HEK293T (cell line): ENCODE data around the gene MBNL2.

ENCODE experiments used
- CTCF ChIA-PET: fragments of 350-600 bp; formaldehyde crosslinking; extraction: SDS; loops from one replicate; lab custom pipeline; 2021; ENCODE audit warnings: antibody characterized with exemption, inconsistent platforms; lab: Yijun Ruan, JAX
- POLR2A ChIA-PET: fragments of 350-600 bp; formaldehyde crosslinking; extraction: SDS; loops from one replicate; lab custom pipeline; 2020; ENCODE audit warnings: antibody characterized with exemption, inconsistent platforms; lab: Yijun Ruan, JAX
- DNase-seq: peaks from one replicate; pipeline ENCODE4 v3.0.0; 2012; ENCODE audit warnings: mixed read lengths; ENCODE audit errors: extremely low spot score
- ARNT ChIP-seq: fragments of 450-650 bp; IDR thresholded peaks from 2 replicates; pipeline ENCODE4 v1.6.1; 2017; ENCODE audit warnings: mild to moderate bottlenecking
- BHLHE40 ChIP-seq: fragments of 450-650 bp; IDR thresholded peaks from 2 replicates; pipeline ENCODE4 v1.6.1; 2016; ENCODE audit warnings: mild to moderate bottlenecking, moderate library complexity, borderline replicate concordance
- CTBP1 ChIP-seq: fragments of 450-650 bp; IDR thresholded peaks from 2 replicates; pipeline ENCODE4 v1.6.1; 2016; ENCODE audit warnings: borderline replicate concordance
- ELF4 ChIP-seq: fragments of 450-650 bp; IDR thresholded peaks from 2 replicates; pipeline ENCODE4 v1.6.1; 2017; ENCODE audit warnings: antibody characterized with exemption
- FOXA1 ChIP-seq: fragments of 450-650 bp; IDR thresholded peaks from 2 replicates; pipeline ENCODE4 v1.6.1; 2016; ENCODE audit warnings: mild to moderate bottlenecking
- FOXK2 ChIP-seq: fragments of 450-650 bp; IDR thresholded peaks from 2 replicates; pipeline ENCODE4 v1.6.1; 2016; ENCODE audit warnings: mild to moderate bottlenecking
- FOXM1 ChIP-seq: fragments of 450-650 bp; IDR thresholded peaks from 2 replicates; pipeline ENCODE4 v1.6.1; 2017; ENCODE audit warnings: mild to moderate bottlenecking, borderline replicate concordance
- HDGF ChIP-seq: fragments of 450-650 bp; IDR thresholded peaks from 2 replicates; pipeline ENCODE4 v1.6.1; 2017; ENCODE audit warnings: antibody characterized with exemption, borderline replicate concordance
- L3MBTL2 ChIP-seq: fragments of 450-650 bp; conservative IDR thresholded peaks from 2 replicates; pipeline ENCODE4 v1.6.1; 2016; ENCODE audit warnings: mild to moderate bottlenecking
- LEF1 ChIP-seq: fragments of 450-650 bp; IDR thresholded peaks from 2 replicates; pipeline ENCODE4 v1.6.1; 2017; ENCODE audit warnings: mild to moderate bottlenecking, borderline replicate concordance
- NFRKB ChIP-seq: fragments of 450-650 bp; IDR thresholded peaks from 2 replicates; pipeline ENCODE4 v1.6.1; 2016; ENCODE audit warnings: mild to moderate bottlenecking, moderate library complexity
- PKNOX1 ChIP-seq: fragments of 450-650 bp; IDR thresholded peaks from 2 replicates; pipeline ENCODE4 v1.6.1; 2016
- SP1 ChIP-seq: fragments of 450-650 bp; IDR thresholded peaks from 2 replicates; pipeline ENCODE4 v1.6.1; 2017
- SUZ12 ChIP-seq: fragments of 450-650 bp; IDR thresholded peaks from 2 replicates; pipeline ENCODE4 v1.6.1; 2016; ENCODE audit warnings: mild to moderate bottlenecking
- TARDBP ChIP-seq: fragments of 450-650 bp; IDR thresholded peaks from 2 replicates; pipeline ENCODE4 v1.6.1; 2016
- ZNF384 ChIP-seq: fragments of 450-650 bp; IDR thresholded peaks from 2 replicates; pipeline ENCODE4 v1.6.1; 2016

The MBNL2 gene

GRCh38 chr13:97328222-97328790, 106.2 kb downstream of the MBNL2 start:
- ChIA-PET CTCF (no interaction called here), POLR2A (no interaction called here)
- no peak for DNase-seq
- no peak for TF ChIP-seq L3MBTL2
- no peak for TF ChIP-seq ZNF384

GRCh38 chr13:97329331-97329730, 107.2 kb downstream of the MBNL2 start:
- TF ChIP-seq LEF1 (no peak), HDGF (no peak), FOXK2 (no peak), TARDBP (no peak), FOXA1 (no peak), CTBP1 (no peak), PKNOX1 (no peak), ARNT (no peak), FOXM1 (no peak), ELF4 (no peak)
- DNase-seq: no peak
- ChIA-PET POLR2A (no interaction called here), CTCF (no interaction called here)

GRCh38 chr13:97330448-97330847, 108.3 kb downstream of the MBNL2 start:
- no peak for DNase-seq
- TF ChIP-seq ARNT (no peak), SP1 (no peak), PKNOX1 (no peak), BHLHE40 (no peak), NFRKB (no peak), LEF1 (no peak), SUZ12 (no peak), FOXK2 (no peak), CTBP1 (no peak), ELF4 (no peak), HDGF (no peak), FOXM1 (no peak), ZNF384 (no peak), TARDBP (no peak), FOXA1 (no peak), L3MBTL2 (no peak)
- ChIA-PET CTCF (no interaction called here), POLR2A (no interaction called here)

DNA sequence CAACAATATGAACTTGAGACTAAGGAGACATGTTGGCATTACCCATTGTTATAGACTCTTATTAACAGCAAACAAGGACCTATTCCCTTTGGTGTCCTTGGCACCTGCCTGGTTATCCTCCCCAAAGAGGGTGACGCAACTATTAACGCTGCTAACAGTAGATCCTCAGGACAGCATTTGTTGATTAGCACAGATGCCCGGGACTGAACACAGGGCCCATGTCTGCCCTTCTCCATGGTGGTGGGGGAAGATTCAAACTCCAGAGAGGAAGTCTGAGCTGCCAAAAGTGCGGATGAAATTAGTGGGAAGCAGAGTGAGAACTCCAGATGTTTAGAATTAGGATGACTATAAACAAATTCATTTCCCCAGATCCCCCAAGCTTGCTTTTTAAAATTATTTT, 110.6 kb downstream of the MBNL2 start:
- TF ChIP-seq CTBP1 (no peak), BHLHE40 (no peak), ZNF384 (no peak), SP1 (no peak), FOXA1 (no peak), FOXM1 (no peak), LEF1 (no peak), NFRKB (no peak), L3MBTL2 (no peak), ARNT (no peak), TARDBP (no peak), SUZ12 (no peak), ELF4 (no peak), FOXK2 (no peak)
- POLR2A ChIA-PET: no interaction called here
- no peak for DNase-seq
- CTCF ChIA-PET: interaction anchor here (0.7 kb wide), 1 partner anchor 12 kb away, joined by 3 read pairs; no protein-coding TSS in a partner anchor

DNA sequence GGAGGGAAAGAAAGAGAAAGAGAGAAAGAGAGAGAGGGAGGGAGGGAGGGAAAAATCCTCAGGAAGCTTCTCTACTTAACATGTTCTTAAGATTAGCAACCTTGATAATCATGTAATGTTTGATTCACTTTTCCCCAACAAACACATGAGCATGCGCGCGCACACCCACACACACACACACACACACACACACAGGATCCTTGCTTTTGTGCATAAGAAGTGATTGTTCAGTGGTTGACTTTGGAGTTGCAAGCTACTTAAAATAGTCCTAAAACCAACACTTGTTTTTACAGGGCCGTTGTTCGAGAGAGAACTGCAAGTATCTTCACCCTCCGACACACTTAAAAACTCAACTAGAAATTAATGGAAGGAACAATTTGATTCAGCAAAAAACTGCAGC, 111.8 kb downstream of the MBNL2 start:
- ChIA-PET CTCF (interaction anchor here (1.3 kb wide), 1 partner anchor 224 kb away, joined by 3 read pairs; no protein-coding TSS in a partner anchor), POLR2A (no interaction called here)
- TF ChIP-seq TARDBP (no peak), ARNT (no peak), FOXK2 (no peak), HDGF (no peak), PKNOX1 (no peak)
- DNase-seq: no peak

- no peak for DNase-seq
- TF ChIP-seq TARDBP: no peak
- no peak for TF ChIP-seq L3MBTL2
- TF ChIP-seq HDGF: no peak
- POLR2A ChIA-PET: no interaction called here
- CTCF ChIA-PET: interaction anchor here (0.6 to 1.3 kb wide), 2 partner anchors 225 to 578 kb away, joined by 3 read pairs; no protein-coding TSS in a partner anchor
Observed at GRCh38 chr13:97334690-97335089, 112.6 kb downstream of the MBNL2 start.
